HEK293 (cell line): ENCODE results near the gene COQ7.

Experiments
- CTCF ChIA-PET: fragments of 350-600 bp; formaldehyde crosslinking; extraction: SDS; loops from one replicate; lab custom pipeline; 2021; ENCODE audit warnings: antibody characterized with exemption; lab: Yijun Ruan, JAX
- POLR2A ChIA-PET: fragments of 300-600 bp; formaldehyde crosslinking; extraction: SDS; loops from one replicate; lab custom pipeline; 2020; ENCODE audit warnings: antibody characterized with exemption, inconsistent platforms; lab: Yijun Ruan, JAX
- H3K27ac ChIP-seq: fragments of 200-500 bp; sonication (Bioruptor generic); 2 replicates; pipeline ENCODE4 v1.5.1; 2014; ENCODE audit warnings: low read depth, low read length, control low read depth, inconsistent platforms; ENCODE audit errors: extremely low read depth
- H3K36me3 ChIP-seq, 2 experiments: fragments of 200-500 bp in 1 of 2; sonication (Bioruptor generic) in 1 of 2; 1 replicate in 1 of 2; 2 replicates in 1 of 2; pipeline ENCODE4 v1.5.1; 2014 to 2017; ENCODE audit warnings: inconsistent platforms in 2 of 2, low read length in 2 of 2; ENCODE audit not compliant: control insufficient read depth in 2 of 2, insufficient read depth in 1 of 2
- H3K4me1 ChIP-seq: fragments of 200-500 bp; sonication (Bioruptor generic); 2 replicates; pipeline ENCODE4 v1.5.1; 2014; ENCODE audit warnings: mild to moderate bottlenecking, low read length, inconsistent platforms; ENCODE audit not compliant: control insufficient read depth, insufficient read depth
- H3K4me3 ChIP-seq: 2 replicates; pipeline ENCODE4 v1.5.1; 2011; ENCODE audit warnings: low read depth, mild to moderate bottlenecking, control low read depth, low read length, moderate library complexity
- H3K9me3 ChIP-seq: fragments of 200-500 bp; sonication (Bioruptor generic); 2 replicates; pipeline ENCODE4 v1.5.1; 2014; ENCODE audit warnings: low read depth, low read length, inconsistent platforms; ENCODE audit not compliant: control insufficient read depth, insufficient read depth
- AEBP2 ChIP-seq: fragments of 450-650 bp; formaldehyde crosslinking; IDR thresholded peaks from 2 replicates; pipeline ENCODE4 v1.5.1; 2016; ENCODE audit warnings: missing biosample characterization, missing genetic modification characterization, borderline replicate concordance
- KLF7 ChIP-seq: fragments of 450-650 bp; formaldehyde crosslinking; IDR thresholded peaks from 2 replicates; pipeline ENCODE4 v1.5.1; 2016; ENCODE audit warnings: missing biosample characterization, missing genetic modification characterization, borderline replicate concordance
- PATZ1 ChIP-seq: fragments of 450-650 bp; formaldehyde crosslinking; IDR thresholded peaks from 2 replicates; pipeline ENCODE4 v1.5.1; 2016; ENCODE audit warnings: missing biosample characterization, missing genetic modification characterization
- PRDM2 ChIP-seq: fragments of 450-650 bp; formaldehyde crosslinking; IDR thresholded peaks from 2 replicates; pipeline ENCODE4 v1.5.1; 2016; ENCODE audit warnings: missing biosample characterization, missing genetic modification characterization, borderline replicate concordance
- YY1 ChIP-seq: fragments of 450-650 bp; formaldehyde crosslinking; IDR thresholded peaks from 2 replicates; pipeline ENCODE4 v1.5.1; 2018; ENCODE audit warnings: missing biosample characterization, missing genetic modification characterization
- ZBTB17 ChIP-seq: fragments of 450-650 bp; formaldehyde crosslinking; IDR thresholded peaks from 2 replicates; pipeline ENCODE4 v1.5.1; 2016; ENCODE audit warnings: missing biosample characterization, missing genetic modification characterization
- ZNF16 ChIP-seq: fragments of 450-650 bp; formaldehyde crosslinking; IDR thresholded peaks from 2 replicates; pipeline ENCODE4 v1.5.1; 2016; ENCODE audit warnings: low read depth, missing biosample characterization, missing genetic modification characterization
- ZNF23 ChIP-seq: fragments of 450-650 bp; formaldehyde crosslinking; IDR thresholded peaks from 2 replicates; pipeline ENCODE4 v1.5.1; 2016; ENCODE audit warnings: missing biosample characterization, missing genetic modification characterization, borderline replicate concordance
- ZNF350 ChIP-seq: fragments of 450-650 bp; formaldehyde crosslinking; IDR thresholded peaks from 2 replicates; pipeline ENCODE4 v1.5.0; 2017; ENCODE audit warnings: missing biosample characterization, mild to moderate bottlenecking, missing genetic modification characterization
- ZNF558 ChIP-seq: fragments of 450-650 bp; formaldehyde crosslinking; IDR thresholded peaks from 2 replicates; pipeline ENCODE4 v1.5.1; 2016; ENCODE audit warnings: missing biosample characterization, missing genetic modification characterization
- ZNF560 ChIP-seq: fragments of 450-650 bp; formaldehyde crosslinking; IDR thresholded peaks from 2 replicates; pipeline ENCODE4 v1.5.1; 2017; ENCODE audit warnings: missing biosample characterization, missing genetic modification characterization, borderline replicate concordance
- ZSCAN4 ChIP-seq: fragments of 450-650 bp; formaldehyde crosslinking; IDR thresholded peaks from 2 replicates; pipeline ENCODE4 v1.5.1; 2017; ENCODE audit warnings: missing biosample characterization, missing genetic modification characterization
- TF ChIP-seq, protein P1 (sequence below): fragments of 450-650 bp; formaldehyde crosslinking; conservative IDR thresholded peaks from 2 replicates; pipeline ENCODE4 v1.5.1; 2016; ENCODE audit warnings: low read depth, missing biosample characterization, missing genetic modification characterization

Gene COQ7

DNA sequence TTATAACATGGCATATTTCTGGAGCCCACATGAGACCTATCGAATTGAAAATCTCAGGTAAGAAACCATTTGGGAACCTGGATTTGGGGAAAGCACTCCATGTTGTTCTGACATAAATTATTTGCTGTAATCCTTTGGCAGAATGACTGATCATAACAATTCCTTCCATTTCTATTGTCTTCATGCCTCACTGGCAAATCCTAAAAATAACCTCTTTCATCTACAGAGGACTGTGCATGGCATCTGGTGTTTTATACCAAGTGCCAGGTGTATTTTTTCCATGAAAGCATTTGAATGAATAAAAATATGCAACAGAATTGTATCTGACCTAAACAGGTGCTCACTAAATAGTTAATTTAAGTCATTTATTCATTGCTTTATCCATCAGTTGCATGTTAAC lies 33.7 kb upstream of the COQ7 start (continued):
- TF ChIP-seq ZSCAN4 (tag by site-specific recombination) (no peak), YY1 (tag by site-specific recombination) (no peak)

DNA sequence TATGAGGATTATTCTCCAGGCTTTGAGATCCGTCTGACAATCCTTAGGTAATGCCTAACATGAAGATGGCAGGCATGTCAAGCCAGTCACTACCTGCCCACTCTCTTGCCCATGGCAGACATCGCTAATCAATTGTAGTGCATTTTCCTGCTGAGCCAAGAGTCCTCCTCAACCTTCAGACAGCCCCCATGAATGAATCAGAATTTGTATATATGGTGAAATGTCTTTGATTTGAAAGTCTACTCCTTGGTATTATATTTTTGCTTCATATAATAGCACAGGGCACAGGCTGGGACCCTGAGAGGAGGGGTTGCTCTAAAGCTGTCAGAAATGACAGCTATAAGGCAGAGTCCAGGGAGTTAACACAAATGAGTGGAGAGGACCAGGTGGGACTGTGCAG lies 27.0 kb upstream of the COQ7 start:
- no peaks in the 10 kb centered on the region for H3K4me1 ChIP-seq
- ChIA-PET CTCF (no interaction called here), POLR2A (no interaction called here)
- TF ChIP-seq PATZ1 (tag by site-specific recombination) = no peak
- no peak for TF ChIP-seq PRDM2
- TF ChIP-seq ZNF558 (tag by site-specific recombination) = peak; percentile 93
- TF ChIP-seq ZNF350 (tag by site-specific recombination) = no peak
- TF ChIP-seq, protein P1, sequence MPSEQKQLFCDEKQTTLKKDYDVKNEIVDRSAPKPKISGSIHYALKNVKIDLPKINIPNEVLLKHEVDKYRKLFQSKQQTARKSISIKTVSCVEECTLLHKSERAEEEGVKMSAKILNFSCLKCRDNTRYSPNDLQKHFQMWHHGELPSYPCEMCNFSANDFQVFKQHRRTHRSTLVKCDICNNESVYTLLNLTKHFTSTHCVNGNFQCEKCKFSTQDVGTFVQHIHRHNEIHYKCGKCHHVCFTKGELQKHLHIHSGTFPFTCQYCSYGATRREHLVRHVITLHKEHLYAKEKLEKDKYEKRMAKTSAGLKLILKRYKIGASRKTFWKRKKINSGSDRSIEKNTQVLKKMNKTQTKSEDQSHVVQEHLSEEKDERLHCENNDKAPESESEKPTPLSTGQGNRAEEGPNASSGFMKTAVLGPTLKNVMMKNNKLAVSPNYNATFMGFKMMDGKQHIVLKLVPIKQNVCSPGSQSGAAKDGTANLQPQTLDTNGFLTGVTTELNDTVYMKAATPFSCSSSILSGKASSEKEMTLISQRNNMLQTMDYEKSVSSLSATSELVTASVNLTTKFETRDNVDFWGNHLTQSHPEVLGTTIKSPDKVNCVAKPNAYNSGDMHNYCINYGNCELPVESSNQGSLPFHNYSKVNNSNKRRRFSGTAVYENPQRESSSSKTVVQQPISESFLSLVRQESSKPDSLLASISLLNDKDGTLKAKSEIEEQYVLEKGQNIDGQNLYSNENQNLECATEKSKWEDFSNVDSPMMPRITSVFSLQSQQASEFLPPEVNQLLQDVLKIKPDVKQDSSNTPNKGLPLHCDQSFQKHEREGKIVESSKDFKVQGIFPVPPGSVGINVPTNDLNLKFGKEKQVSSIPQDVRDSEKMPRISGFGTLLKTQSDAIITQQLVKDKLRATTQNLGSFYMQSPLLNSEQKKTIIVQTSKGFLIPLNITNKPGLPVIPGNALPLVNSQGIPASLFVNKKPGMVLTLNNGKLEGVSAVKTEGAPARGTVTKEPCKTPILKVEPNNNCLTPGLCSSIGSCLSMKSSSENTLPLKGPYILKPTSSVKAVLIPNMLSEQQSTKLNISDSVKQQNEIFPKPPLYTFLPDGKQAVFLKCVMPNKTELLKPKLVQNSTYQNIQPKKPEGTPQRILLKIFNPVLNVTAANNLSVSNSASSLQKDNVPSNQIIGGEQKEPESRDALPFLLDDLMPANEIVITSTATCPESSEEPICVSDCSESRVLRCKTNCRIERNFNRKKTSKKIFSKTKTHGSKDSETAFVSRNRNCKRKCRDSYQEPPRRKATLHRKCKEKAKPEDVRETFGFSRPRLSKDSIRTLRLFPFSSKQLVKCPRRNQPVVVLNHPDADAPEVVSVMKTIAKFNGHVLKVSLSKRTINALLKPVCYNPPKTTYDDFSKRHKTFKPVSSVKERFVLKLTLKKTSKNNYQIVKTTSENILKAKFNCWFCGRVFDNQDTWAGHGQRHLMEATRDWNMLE (tag by site-specific recombination) = no peak
- no peak for TF ChIP-seq KLF7 (tag by site-specific recombination)
- peak; percentile 80; the same call in 1 of the 2 replicates for TF ChIP-seq ZNF23 (tag by site-specific recombination)
- TF ChIP-seq AEBP2 (tag by site-specific recombination) = no peak
- TF ChIP-seq ZNF560 (tag by site-specific recombination) = no peak
- TF ChIP-seq ZBTB17 (tag by site-specific recombination) = 0 out of 2 replicates have a peak, but pooled peaks have one; percentile 38
- no peak for TF ChIP-seq ZNF16 (tag by site-specific recombination)
- no peak overlapping the region for H3K4me3 ChIP-seq
- peaks cover 0 to 10% of the 10 kb centered on the region in 2 experiments; a peak in 2 of 3 replicates for H3K36me3 ChIP-seq
- H3K9me3 ChIP-seq = no peaks in the 10 kb centered on the region
- no peak overlapping the region for H3K27ac ChIP-seq
